B cell (primary cell): ENCODE data around the gene SLC29A3. TPM values are rescaled to one million over a fixed set of nuclear protein-coding genes. Genes with fewer than 3 reads are reported as not detected.

Experiments used
- ATAC-seq: fragments of 200-7000 bp; cut with Tn5 transposase; one replicate; pipeline ENCODE4 v1.10.0; 2021; ENCODE audit warnings: low read depth, mild to moderate bottlenecking, moderate number of reproducible peaks, moderate library complexity
- CTCF ChIA-PET: fragments of 350-600 bp; sonication (Branson Sonifier 250); formaldehyde crosslinking; loops from one replicate; lab custom pipeline; 2021; ENCODE audit warnings: antibody characterized with exemption, inconsistent platforms; lab: Charles Lee
- POLR2A ChIA-PET: fragments of 350-600 bp; sonication (Branson Sonifier 250); formaldehyde crosslinking; loops from one replicate; lab custom pipeline; 2021; ENCODE audit warnings: antibody characterized with exemption; lab: Charles Lee
- DNase-seq: peaks from one replicate; pipeline ENCODE4 v3.0.0; 2013
- H2AFZ ChIP-seq: 2 replicates; pipeline ENCODE4 v1.6.1; 2012; ENCODE audit warnings: mild to moderate bottlenecking, low read depth, low read length; ENCODE audit not compliant: insufficient read depth, poor library complexity, severe bottlenecking
- H3K27ac ChIP-seq, 2 donors: 1 replicate in 1 of 2; 2 replicates in 1 of 2; pipeline ENCODE4 v1.5.1; 2012 to 2013; ENCODE audit warnings: low read length in 2 of 2, mild to moderate bottlenecking in 2 of 2, moderate library complexity in 1 of 2
- H3K27me3 ChIP-seq, 4 experiments: fragments of 200-600 bp in 1 of 4; sonication (generic) in 1 of 4; replicated peaks in 1 of 4; 1 replicate in 2 of 4; 2 replicates in 2 of 4; pipeline versions ENCODE4 v1.6.1 to v1.7.0; 2013 to 2016; ENCODE audit warnings: low read length in 3 of 4, mild to moderate bottlenecking in 2 of 4, mixed read lengths in 1 of 4, moderate library complexity in 1 of 4; ENCODE audit not compliant: insufficient read depth in 4 of 4, control insufficient read depth in 3 of 4; ENCODE audit errors: control extremely low read depth in 1 of 4
- H3K36me3 ChIP-seq, 2 experiments: replicated peaks in 1 of 2; 1 replicate in 1 of 2; 2 replicates in 1 of 2; pipeline versions ENCODE4 v1.6.1 to v1.7.1; 2013; ENCODE audit warnings: low read length in 1 of 2; ENCODE audit not compliant: insufficient read depth in 2 of 2, control insufficient read depth in 1 of 2; ENCODE audit errors: control extremely low read depth in 1 of 2, extremely low read depth in 1 of 2
- H3K4me1 ChIP-seq, 2 donors: fragments of 200-600 bp in 1 of 2; sonication (generic) in 1 of 2; 1 replicate in 1 of 2; 2 replicates in 1 of 2; pipeline versions ENCODE4 v1.5.1 to v1.6.1; 2013 to 2017; ENCODE audit warnings: low read length in 2 of 2; ENCODE audit not compliant: control insufficient read depth in 2 of 2, insufficient read depth in 2 of 2
- H3K4me2 ChIP-seq: replicated peaks from 2 replicates; pipeline ENCODE3; 2012; ENCODE audit warnings: mild to moderate bottlenecking, low read depth, low read length; ENCODE audit not compliant: poor library complexity, severe bottlenecking
- H3K4me3 ChIP-seq, 5 experiments: fragments of 200-600 bp in 1 of 5; sonication (generic) in 1 of 5; 1 replicate in 3 of 5; 2 replicates in 2 of 5; pipeline versions ENCODE4 v1.5.1 to v1.7.0; 2011 to 2016; ENCODE audit warnings: low read length in 4 of 5, mild to moderate bottlenecking in 4 of 5, low read depth in 2 of 5, control low read depth in 1 of 5, moderate library complexity in 1 of 5; ENCODE audit not compliant: insufficient read depth in 1 of 5; ENCODE audit errors: control extremely low read depth in 1 of 5, extremely low read depth in 1 of 5
- H3K79me2 ChIP-seq: fragments of 200-600 bp; sonication (generic); one replicate; pipeline ENCODE4 v1.6.0; 2016; ENCODE audit warnings: low read length; ENCODE audit not compliant: control insufficient read depth, insufficient read depth
- H3K9ac ChIP-seq: fragments of 200-600 bp; sonication (generic); 2 replicates; pipeline ENCODE4 v1.6.1; 2017; ENCODE audit warnings: mild to moderate bottlenecking, low read length, moderate library complexity
- H3K9me3 ChIP-seq, 3 donors: one replicate each; pipeline versions ENCODE4 v1.6.1 to v1.7.1; 2013; ENCODE audit warnings: low read length in 2 of 3; ENCODE audit not compliant: control insufficient read depth in 2 of 3, insufficient read depth in 1 of 3; ENCODE audit errors: control extremely low read depth in 1 of 3
- H4K20me1 ChIP-seq: 2 replicates; pipeline ENCODE4 v1.6.0; 2012; ENCODE audit warnings: mild to moderate bottlenecking, low read length; ENCODE audit not compliant: insufficient read depth, control insufficient read depth, poor library complexity, severe bottlenecking
- H3K27ac Mint-ChIP-seq: one replicate; pipeline ENCODE4 v1.8.0; 2021; ENCODE audit warnings: mixed read lengths
- H3K27me3 Mint-ChIP-seq: one replicate; pipeline ENCODE4 v1.8.0; 2021; ENCODE audit warnings: mixed read lengths
- H3K4me1 Mint-ChIP-seq: one replicate; pipeline ENCODE4 v1.8.0; 2021; ENCODE audit warnings: mixed read lengths
- H3K4me3 Mint-ChIP-seq: one replicate; pipeline ENCODE4 v1.8.0; 2021; ENCODE audit warnings: mixed read lengths
- H3K9me3 Mint-ChIP-seq: one replicate; pipeline ENCODE4 v1.8.0; 2022; ENCODE audit warnings: mixed read lengths; ENCODE audit not compliant: insufficient read depth
- EZH2 ChIP-seq: IDR thresholded peaks from 2 replicates; pipeline ENCODE4 v1.6.1; 2012; ENCODE audit warnings: borderline replicate concordance, low read depth, mild to moderate bottlenecking, moderate library complexity, low read length; ENCODE audit not compliant: insufficient read depth, poor library complexity, severe bottlenecking
- WGBS: methylation state at CpG from one replicate; pipeline ENCODE4 v1.1.5; 2013; ENCODE audit warnings: missing lambda C conversion rate; ENCODE audit not compliant: insufficient coverage; 5-methylcytosine and 5-hydroxymethylcytosine counted together
- intact Hi-C: fragments of 100-400 bp; cut with micrococcal nuclease; formaldehyde crosslinking; loops from one replicate; pipeline ENCODE4 v1.10.0; 2022
- polyA plus RNA-seq: library from polyadenylated mRNA; depleted of rRNA; stranded (reverse); fragments of >200 nt; gene quantifications from 2 replicates; pipeline ENCODE4 v1.2.3, GENCODE V29; 2012
- total RNA-seq, 2 donors: library from RNA; stranded (reverse); fragments of 120-200 nt in 1 of 2; gene quantifications; 1 replicate in 1 of 2; 2 replicates in 1 of 2; pipeline versions ENCODE4 v1.2.3 to v1.2.4, GENCODE V29; 2013 to 2022
- TF ChIP-seq, protein P1 (sequence below): fragments of 200-600 bp; IDR thresholded peaks from one replicate; pipeline ENCODE4 v1.8.0; 2022; ENCODE audit warnings: antibody characterized with exemption, mild to moderate bottlenecking

Gene SLC29A3
- total and polyA plus RNA-seq, 2 donors (not counting 1 experiment from before 2014, with no cell fraction given): 4.5 to 8.2 TPM

DNA sequence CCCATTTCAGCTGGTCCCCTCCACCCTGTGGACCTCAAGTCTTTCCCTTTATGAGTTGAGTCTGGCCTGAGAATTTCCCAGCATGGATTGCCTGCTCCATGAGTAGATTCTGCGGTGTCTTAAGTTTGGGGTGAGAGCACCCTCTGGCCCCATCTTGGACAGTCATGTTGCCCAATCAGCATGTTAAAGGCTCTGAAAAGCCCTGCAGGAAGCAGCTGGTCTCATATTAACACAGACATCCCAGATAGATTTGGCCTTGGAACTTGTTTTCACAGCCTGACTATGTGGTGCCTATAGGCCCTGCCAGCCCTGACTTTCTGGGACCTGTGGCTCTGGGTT lies 15.5 kb upstream of the SLC29A3 start:
- WGBS: no CpG with 5 or more reads among the region's 1 CpG
- Histone ChIP-seq H3K4me3 (no peak overlapping the region), H3K9ac (no peak overlapping the region), H3K27me3 (peaks cover 0 to 16% (median 0%) of the 10 kb centered on the region in 4 experiments), H3K36me3 (no peaks in the 10 kb centered on the region), H3K27ac (no peak overlapping the region), H3K9me3 (no peaks in the 10 kb centered on the region), H3K79me2 (no peaks in the 10 kb centered on the region), H3K4me1 (peaks cover 0 to 5% of the 10 kb centered on the region in 2 donors), H3K4me2 (no peak overlapping the region), H4K20me1 (no peaks in the 10 kb centered on the region), H2AFZ (no peak overlapping the region)
- Mint-ChIP-seq H3K27me3 (peaks cover 15% of the 10 kb centered on the region), H3K4me3 (no peak overlapping the region), H3K4me1 (peaks cover 6% of the 10 kb centered on the region), H3K9me3 (no peaks in the 10 kb centered on the region), H3K27ac (no peak overlapping the region)
- CTCF ChIA-PET: interaction anchor here (0.8 to 1.7 kb wide), 2 partner anchors 405 to 508 kb away, joined by 3 to 7 read pairs; no protein-coding TSS in a partner anchor
- POLR2A ChIA-PET: no interaction called here
- no peak for DNase-seq
- TF ChIP-seq, protein P1, sequence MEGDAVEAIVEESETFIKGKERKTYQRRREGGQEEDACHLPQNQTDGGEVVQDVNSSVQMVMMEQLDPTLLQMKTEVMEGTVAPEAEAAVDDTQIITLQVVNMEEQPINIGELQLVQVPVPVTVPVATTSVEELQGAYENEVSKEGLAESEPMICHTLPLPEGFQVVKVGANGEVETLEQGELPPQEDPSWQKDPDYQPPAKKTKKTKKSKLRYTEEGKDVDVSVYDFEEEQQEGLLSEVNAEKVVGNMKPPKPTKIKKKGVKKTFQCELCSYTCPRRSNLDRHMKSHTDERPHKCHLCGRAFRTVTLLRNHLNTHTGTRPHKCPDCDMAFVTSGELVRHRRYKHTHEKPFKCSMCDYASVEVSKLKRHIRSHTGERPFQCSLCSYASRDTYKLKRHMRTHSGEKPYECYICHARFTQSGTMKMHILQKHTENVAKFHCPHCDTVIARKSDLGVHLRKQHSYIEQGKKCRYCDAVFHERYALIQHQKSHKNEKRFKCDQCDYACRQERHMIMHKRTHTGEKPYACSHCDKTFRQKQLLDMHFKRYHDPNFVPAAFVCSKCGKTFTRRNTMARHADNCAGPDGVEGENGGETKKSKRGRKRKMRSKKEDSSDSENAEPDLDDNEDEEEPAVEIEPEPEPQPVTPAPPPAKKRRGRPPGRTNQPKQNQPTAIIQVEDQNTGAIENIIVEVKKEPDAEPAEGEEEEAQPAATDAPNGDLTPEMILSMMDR: peak; percentile 6
- TF ChIP-seq EZH2: no peak
- intact Hi-C loops: no loop called here
- no peak for ATAC-seq

GRCh38 chr10:71304914-71305313 lies 14.1 kb upstream of the SLC29A3 start:
- no peak for TF ChIP-seq EZH2
- TF ChIP-seq, protein P1: no peak
- Histone ChIP-seq H3K4me2 (no peak overlapping the region), H4K20me1 (no peaks in the 10 kb centered on the region), H3K9me3 (no peaks in the 10 kb centered on the region), H3K27ac (no peak overlapping the region), H2AFZ (no peak overlapping the region), H3K4me1 (peaks cover 4 to 7% of the 10 kb centered on the region in 2 donors), H3K79me2 (no peaks in the 10 kb centered on the region), H3K36me3 (no peaks in the 10 kb centered on the region), H3K4me3 (no peak overlapping the region), H3K27me3 (peaks cover 0 to 16% (median 0%) of the 10 kb centered on the region in 4 experiments), H3K9ac (no peak overlapping the region)
- Mint-ChIP-seq H3K4me1 (peaks cover 5% of the 10 kb centered on the region), H3K27me3 (peaks cover 10% of the 10 kb centered on the region), H3K4me3 (no peak overlapping the region), H3K27ac (no peak overlapping the region), H3K9me3 (no peaks in the 10 kb centered on the region)
- no peak for DNase-seq
- ChIA-PET POLR2A (no interaction called here), CTCF (interaction anchor here (0.9 to 2.2 kb wide), 5 partner anchors 15 to 406 kb away, joined by 3 to 7 read pairs (median 4); no protein-coding TSS in a partner anchor)
- intact Hi-C loops: no loop called here
- no peak for ATAC-seq
- WGBS: 79% methylated on average over 4 of the region's 6 CpGs
